NCI-H2227 (cell line): Measurements from ENCODE around the gene FAM107B.

Experiments
- DNase-seq: peaks from one replicate; lab custom pipeline; 2025; ENCODE audit not compliant: unreplicated experiment; lab: John Stamatoyannopoulos, UW

Gene FAM107B

GRCh38 chr10:14563359-14563940, 211.2 kb downstream of the FAM107B start:
- DNase-seq = no peak

GRCh38 chr10:14563076-14563336, 211.7 kb downstream of the FAM107B start:
- no peak for DNase-seq

GRCh38 chr10:14562218-14563075, 212.2 kb downstream of the FAM107B start:
- DNase-seq = no peak

- DNase-seq = no peak
Observed at GRCh38 chr10:14560791-14561765, 213.6 kb downstream of the FAM107B start.

GRCh38 chr10:14560274-14560673, 214.4 kb downstream of the FAM107B start:
- no peak for DNase-seq

- no peak for DNase-seq
Observed at GRCh38 chr10:14558025-14558424, 216.7 kb downstream of the FAM107B start.

- DNase-seq = no peak
Observed at GRCh38 chr10:14557567-14557966, 217.1 kb downstream of the FAM107B start.

- no peak for DNase-seq
Observed at GRCh38 chr10:14556285-14556956, 218.3 kb downstream of the FAM107B start.

- no peak for DNase-seq
Observed at GRCh38 chr10:14555807-14556206, 218.9 kb downstream of the FAM107B start.

GRCh38 chr10:14554491-14555205, 220.0 kb downstream of the FAM107B start:
- no peak for DNase-seq

- no peak for DNase-seq
Observed at GRCh38 chr10:14554091-14554490, 220.6 kb downstream of the FAM107B start.

GRCh38 chr10:14553448-14553847, 221.2 kb downstream of the FAM107B start:
- no peak for DNase-seq

GRCh38 chr10:14552015-14552414, 222.7 kb downstream of the FAM107B start:
- DNase-seq = no peak

- no peak for DNase-seq
Observed at GRCh38 chr10:14550471-14550981, 224.2 kb downstream of the FAM107B start.

- DNase-seq = no peak
Observed at GRCh38 chr10:14549496-14549895, 225.2 kb downstream of the FAM107B start.

- no peak for DNase-seq
Observed at GRCh38 chr10:14548970-14549369, 225.7 kb downstream of the FAM107B start.

- no peak for DNase-seq
Observed at GRCh38 chr10:14548474-14548873, 226.2 kb downstream of the FAM107B start.

- DNase-seq = no peak
Observed at GRCh38 chr10:14547816-14548215, 226.9 kb downstream of the FAM107B start.

- no peak for DNase-seq
Observed at GRCh38 chr10:14545827-14546226, 228.9 kb downstream of the FAM107B start.

- no peak for DNase-seq
Observed at GRCh38 chr10:14543904-14544210, 230.8 kb downstream of the FAM107B start.
